Epithelial cell of prostate (primary cell): ENCODE results near the gene CPA5.

ENCODE experiments used
- DNase-seq: peaks from one replicate; pipeline ENCODE4 v3.0.0-alpha.2; 2011; ENCODE audit warnings: low read depth, low spot score
- H3K27ac ChIP-seq: fragments of 450-650 bp; 2 replicates; pipeline ENCODE4 v1.5.1; 2017; ENCODE audit warnings: mild to moderate bottlenecking

The CPA5 gene

GRCh38 chr7:130388671-130389070, 44.1 kb downstream of the CPA5 start:
- no peak for DNase-seq
- H3K27ac ChIP-seq: no peak overlapping the region

DNA sequence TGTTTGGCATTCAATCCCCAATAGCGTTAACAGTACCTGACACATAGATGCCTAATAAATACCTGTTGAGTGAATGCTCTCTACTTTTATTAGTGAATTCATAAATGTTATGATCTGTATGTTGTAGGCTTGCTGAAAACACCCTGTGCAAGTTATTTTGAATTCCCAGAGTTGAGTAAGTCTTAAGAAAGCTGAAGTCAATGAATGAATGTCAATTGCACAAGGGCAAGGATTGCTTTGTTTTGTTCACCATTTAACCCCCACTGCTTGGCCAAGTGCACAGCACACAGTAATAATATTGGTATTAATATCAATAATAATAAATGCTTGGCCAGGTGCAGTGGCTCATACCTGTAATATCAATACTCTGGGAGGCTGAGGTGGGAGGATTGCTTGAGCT, 45.9 kb downstream of the CPA5 start:
- H3K27ac ChIP-seq: no peak overlapping the region

GRCh38 chr7:130393101-130393561, 48.5 kb downstream of the CPA5 start:
- H3K27ac ChIP-seq: no peak overlapping the region
- DNase-seq: no peak

More for the DNA sequence above, 45.9 kb downstream of the CPA5 start:
- DNase-seq: no peak

- DNase-seq: no peak
- H3K27ac ChIP-seq: no peak overlapping the region
These were observed 49.3 kb downstream of the CPA5 start for GRCh38 chr7:130393841-130394411.

- no peak for DNase-seq
- no peak overlapping the region for H3K27ac ChIP-seq
These were observed 50.0 kb downstream of the CPA5 start for GRCh38 chr7:130394421-130395195.

GRCh38 chr7:130395421-130395820, 50.8 kb downstream of the CPA5 start:
- no peak overlapping the region for H3K27ac ChIP-seq
- no peak for DNase-seq

DNA sequence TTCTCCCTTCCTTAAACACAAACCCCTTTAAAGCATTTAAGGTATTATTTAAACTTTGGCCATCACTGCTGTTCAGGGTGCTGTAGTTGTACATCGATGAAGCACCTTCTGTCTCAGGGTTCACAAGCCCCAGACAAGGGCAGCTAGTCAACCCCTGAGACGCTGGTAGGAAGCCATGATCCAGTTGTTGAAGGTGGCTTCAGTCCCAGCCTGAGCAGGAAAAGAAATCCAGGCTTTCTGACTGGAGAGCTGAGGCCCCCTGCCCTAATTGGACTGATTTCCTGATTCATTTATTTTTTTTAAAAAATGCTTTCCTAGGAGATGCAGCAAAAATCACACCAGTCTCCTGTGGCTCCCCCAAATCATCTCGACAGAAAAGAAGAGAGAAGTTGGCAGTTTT, 51.5 kb downstream of the CPA5 start:
- DNase-seq: no peak
- H3K27ac ChIP-seq: no peak overlapping the region

GRCh38 chr7:130397051-130397757, 52.6 kb downstream of the CPA5 start:
- no peak for DNase-seq
- no peak overlapping the region for H3K27ac ChIP-seq

DNA sequence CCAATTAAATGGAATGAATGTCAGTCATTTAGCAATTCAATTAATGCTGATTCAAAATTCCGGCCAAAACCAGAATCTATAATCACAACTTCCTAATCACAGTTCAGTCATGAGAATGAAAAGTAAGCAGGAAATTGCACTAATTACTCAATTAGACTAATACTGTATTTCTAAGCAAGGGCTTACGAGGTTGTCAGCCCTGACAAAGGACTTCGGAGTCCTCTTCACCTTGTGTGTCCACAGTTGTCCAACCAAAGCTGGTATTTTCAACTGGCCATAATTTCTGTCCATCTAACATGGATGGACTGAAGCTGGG, 53.1 kb downstream of the CPA5 start:
- no peak for DNase-seq
- H3K27ac ChIP-seq: no peak overlapping the region

GRCh38 chr7:130398526-130399090, 54.0 kb downstream of the CPA5 start:
- no peak overlapping the region for H3K27ac ChIP-seq
- DNase-seq: no peak

- DNase-seq: no peak
- no peak overlapping the region for H3K27ac ChIP-seq
These were observed 55.5 kb downstream of the CPA5 start for GRCh38 chr7:130400120-130400572.

DNA sequence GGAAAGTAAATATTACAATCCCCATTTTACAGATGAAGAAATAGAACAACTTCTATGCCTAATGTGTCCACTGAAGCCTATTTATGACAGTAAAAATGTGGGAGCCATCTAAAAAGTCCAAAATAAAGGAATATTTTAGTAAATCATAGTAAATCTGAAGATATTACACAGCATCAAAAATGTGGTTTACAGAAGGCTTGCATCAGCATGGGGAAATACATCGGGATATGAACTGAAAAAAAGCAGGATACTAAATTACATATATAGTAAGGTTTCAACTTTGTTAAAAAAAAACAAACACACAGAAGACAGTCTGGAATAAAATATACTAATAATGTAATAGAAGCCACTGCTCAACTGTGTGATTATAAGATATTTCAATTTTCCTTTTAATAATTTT, 56.5 kb downstream of the CPA5 start:
- DNase-seq: no peak

GRCh38 chr7:130401578-130401977, 57.0 kb downstream of the CPA5 start:
- H3K27ac ChIP-seq: no peak overlapping the region
- no peak for DNase-seq

More for the DNA sequence above, 56.5 kb downstream of the CPA5 start:
- no peak overlapping the region for H3K27ac ChIP-seq

- H3K27ac ChIP-seq: no peak overlapping the region
- no peak for DNase-seq
These were observed 60.4 kb downstream of the CPA5 start for GRCh38 chr7:130405003-130405402.

- H3K27ac ChIP-seq: no peak overlapping the region
- DNase-seq: no peak
These were observed 64.6 kb downstream of the CPA5 start for GRCh38 chr7:130409067-130409711.

DNA sequence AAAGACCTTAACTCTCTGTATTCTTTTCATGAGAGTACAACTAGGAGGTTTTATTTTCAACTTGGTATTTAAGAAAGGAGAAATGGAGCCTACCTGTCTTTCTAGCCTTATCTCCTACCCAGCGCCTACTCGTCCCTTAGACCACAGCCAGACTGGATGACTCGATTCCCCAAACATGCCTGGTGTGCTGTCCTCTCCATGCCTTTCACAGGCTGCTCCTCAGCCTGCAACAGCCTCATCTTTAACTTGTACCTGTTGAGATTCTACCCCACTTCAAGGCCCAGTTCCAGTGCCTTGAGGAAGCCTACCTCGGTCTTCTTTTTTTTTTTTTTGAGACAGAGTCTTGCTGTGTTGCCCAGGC, 65.1 kb downstream of the CPA5 start:
- H3K27ac ChIP-seq: no peak overlapping the region
- no peak for DNase-seq

GRCh38 chr7:130410868-130411541, 66.4 kb downstream of the CPA5 start:
- no peak overlapping the region for H3K27ac ChIP-seq
- DNase-seq: no peak

- DNase-seq: no peak
- no peak overlapping the region for H3K27ac ChIP-seq
These were observed 68.6 kb downstream of the CPA5 start for GRCh38 chr7:130413201-130413600.

DNA sequence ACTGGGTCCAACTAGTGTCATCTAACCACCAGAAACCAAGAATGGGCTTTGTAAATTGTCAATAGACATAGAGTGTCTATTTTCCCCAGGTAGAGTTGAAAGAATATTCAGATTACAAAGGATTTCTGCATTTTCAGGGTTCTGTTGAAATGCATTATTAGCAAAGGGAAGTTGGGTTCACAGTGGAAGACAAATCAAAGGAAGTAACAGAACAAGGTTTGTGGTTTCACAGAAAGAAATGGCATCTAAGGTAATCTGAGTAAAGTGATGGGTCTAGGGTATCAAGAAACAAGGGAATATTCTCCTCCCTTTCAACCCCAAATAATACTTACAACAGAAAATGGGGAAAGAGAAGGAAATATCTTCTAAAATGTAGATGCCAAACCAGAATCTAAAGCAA, 70.4 kb downstream of the CPA5 start:
- DNase-seq: no peak

DNA sequence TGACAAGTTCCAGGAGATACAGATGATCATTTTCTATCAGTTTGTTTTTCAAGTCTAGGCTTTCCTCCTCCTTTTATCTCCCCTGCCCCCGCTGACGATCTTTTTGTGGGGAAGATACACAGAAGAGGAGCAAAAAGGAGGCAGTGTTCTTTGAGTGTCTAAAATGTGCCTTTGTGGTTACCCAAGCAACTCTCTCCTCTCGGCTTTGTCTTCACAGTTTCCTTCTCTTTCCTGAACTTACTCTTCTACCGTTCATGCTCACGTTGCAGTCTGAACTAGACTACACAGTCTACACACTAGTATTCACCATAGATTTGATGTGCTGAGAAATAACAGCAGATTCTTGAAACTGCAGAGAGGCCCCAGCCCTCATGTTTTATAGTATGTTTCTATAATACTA, 72.6 kb downstream of the CPA5 start:
- no peak for DNase-seq
- peak overlapping the region; percentile 98 for H3K27ac ChIP-seq

More for the DNA sequence above, 70.4 kb downstream of the CPA5 start:
- H3K27ac ChIP-seq: no peak overlapping the region
